Endothelial cell of umbilical vein (primary cell): ENCODE measurements around the gene KIAA1217. TPM values are rescaled to one million over a fixed set of nuclear protein-coding genes. Genes with fewer than 3 reads are reported as not detected.

Experiments
- BruUV-seq: library from RNA; stranded (reverse); fragments of 400-500 nt; replicated peaks from 2 replicates; lab custom pipeline; 2021; lab: Mats Ljungman, UMichigan
- CTCF ChIA-PET: fragments of 300-600, 350-600 bp; sonication (Branson Sonifier 250); formaldehyde crosslinking; loops from one replicate; lab custom pipeline; 2021; ENCODE audit warnings: antibody characterized with exemption, inconsistent platforms; lab: Charles Lee
- POLR2A ChIA-PET: fragments of 300-600, 350-600 bp; sonication (Branson Sonifier 250); formaldehyde crosslinking; loops from one replicate; lab custom pipeline; 2021; ENCODE audit warnings: antibody characterized with exemption, inconsistent platforms; lab: Charles Lee
- DNase-seq: peaks from one replicate; pipeline ENCODE4 v3.0.0-alpha.2; 2011; ENCODE audit warnings: low read depth, low spot score
- FAIRE-seq: peaks from 2 replicates; lab custom pipeline; 2011; peaks lifted over from hg19 to GRCh38; lab: Jason Lieb, UNC
- H2AFZ ChIP-seq: 2 replicates; pipeline ENCODE4 v1.6.0; 2012; ENCODE audit warnings: low read depth, low read length, control low read depth, inconsistent platforms
- H3K27ac ChIP-seq: 2 replicates; pipeline ENCODE4 v1.5.1; 2011; ENCODE audit warnings: low read depth, mild to moderate bottlenecking, control low read depth, low read length, moderate library complexity; ENCODE audit not compliant: insufficient read depth
- H3K27me3 ChIP-seq, 2 experiments: 2 replicates each; pipeline versions ENCODE4 v1.6.0 to v1.6.1; 2011; ENCODE audit warnings: low read length in 2 of 2, mixed read lengths in 1 of 2; ENCODE audit not compliant: control insufficient read depth in 2 of 2, insufficient read depth in 2 of 2
- H3K36me3 ChIP-seq, 2 experiments: 2 replicates in 1 of 2; 3 replicates in 1 of 2; pipeline ENCODE4 v1.5.1; 2011; ENCODE audit warnings: low read length in 2 of 2, mild to moderate bottlenecking in 1 of 2, moderate library complexity in 1 of 2; ENCODE audit not compliant: control insufficient read depth in 2 of 2, insufficient read depth in 2 of 2; ENCODE audit errors: extremely low read depth in 1 of 2
- H3K4me1 ChIP-seq: 3 replicates; pipeline ENCODE4 v1.5.1; 2011; ENCODE audit warnings: mild to moderate bottlenecking, low read length; ENCODE audit not compliant: control insufficient read depth, insufficient read depth; ENCODE audit errors: extremely low read depth
- H3K4me2 ChIP-seq: 2 replicates; pipeline ENCODE4 v1.6.1; 2011; ENCODE audit warnings: low read length, control low read depth, mixed read lengths; ENCODE audit not compliant: insufficient read depth
- H3K4me3 ChIP-seq, 3 experiments: fragments of 200-600 bp in 1 of 3; sonication (generic), shearing (Covaris generic) in 1 of 3; replicated peaks in 1 of 3; 2 replicates each; pipeline ENCODE4 v1.5.1; 2011 to 2016; ENCODE audit warnings: control low read depth in 3 of 3, low read length in 3 of 3, mild to moderate bottlenecking in 2 of 3, inconsistent platforms in 1 of 3, low read depth in 1 of 3, moderate library complexity in 1 of 3; ENCODE audit not compliant: insufficient read depth in 1 of 3
- H3K79me2 ChIP-seq: 2 replicates; pipeline ENCODE4 v1.6.0; 2012; ENCODE audit warnings: low read length, inconsistent platforms; ENCODE audit not compliant: control insufficient read depth, insufficient read depth
- H3K9ac ChIP-seq: replicated peaks from 2 replicates; pipeline ENCODE3; 2011; ENCODE audit warnings: low read length, control low read depth; ENCODE audit not compliant: insufficient read depth; ENCODE audit errors: extremely low read depth
- H3K9me1 ChIP-seq: replicated peaks from 3 replicates; pipeline ENCODE4 v1.6.0; 2011; ENCODE audit warnings: mild to moderate bottlenecking, low read length; ENCODE audit not compliant: control insufficient read depth, insufficient read depth; ENCODE audit errors: extremely low read depth
- H3K9me3 ChIP-seq: replicated peaks from 2 replicates; pipeline ENCODE4 v1.5.1; 2012; ENCODE audit warnings: low read length, inconsistent platforms; ENCODE audit not compliant: control insufficient read depth, insufficient read depth
- H4K20me1 ChIP-seq: replicated peaks from 2 replicates; pipeline ENCODE3; 2011; ENCODE audit warnings: mild to moderate bottlenecking, low read length; ENCODE audit not compliant: control insufficient read depth, insufficient read depth; ENCODE audit errors: extremely low read depth
- EZH2 ChIP-seq: IDR thresholded peaks from 2 replicates; pipeline ENCODE4 v1.6.1; 2012; ENCODE audit warnings: borderline replicate concordance, low read depth, mild to moderate bottlenecking, moderate library complexity, low read length, inconsistent platforms; ENCODE audit not compliant: severe bottlenecking
- FOS ChIP-seq: IDR thresholded peaks from 2 replicates; pipeline ENCODE4 v1.6.1; 2011; ENCODE audit warnings: mild to moderate bottlenecking, low read length, moderate library complexity, borderline replicate concordance; ENCODE audit not compliant: insufficient read depth
- GATA2 ChIP-seq: IDR thresholded peaks from 2 replicates; pipeline ENCODE4 v1.7.0; 2011; ENCODE audit warnings: low read depth, mild to moderate bottlenecking, moderate library complexity, mixed read lengths, low read length; ENCODE audit not compliant: insufficient read length, insufficient read depth
- JUN ChIP-seq: IDR thresholded peaks from 2 replicates; pipeline ENCODE4 v1.6.1; 2011; ENCODE audit warnings: borderline replicate concordance, low read depth; ENCODE audit not compliant: insufficient read length, insufficient read depth
- MAX ChIP-seq: IDR thresholded peaks from 2 replicates; pipeline ENCODE4 v1.6.1; 2011; ENCODE audit not compliant: insufficient read depth, insufficient read length
- MYC ChIP-seq: IDR thresholded peaks from one replicate; pipeline ENCODE4 v1.6.1; 2011; ENCODE audit warnings: mild to moderate bottlenecking, low read depth, low read length
- POLR2A ChIP-seq: IDR thresholded peaks from 2 replicates; pipeline ENCODE4 v1.6.1; 2012; ENCODE audit warnings: low read depth, mild to moderate bottlenecking, control low read depth, low read length
- POLR2AphosphoS5 ChIP-seq: IDR thresholded peaks from 2 replicates; pipeline ENCODE4 v1.6.1; 2012; ENCODE audit warnings: low read depth, mild to moderate bottlenecking, control low read depth, low read length, moderate library complexity; ENCODE audit not compliant: insufficient read depth
- dilution Hi-C: fragments of 300-500 bp; cut with MboI; formaldehyde crosslinking; loops from one replicate; pipeline ENCODE4 v1.15.0; 2019; ENCODE audit warnings: low sequenced_read_pairs; ENCODE audit not compliant: extremely low pct_ligation_motif_present
- intact Hi-C: fragments of 100-400 bp; cut with micrococcal nuclease; formaldehyde crosslinking; loops from one replicate; pipeline ENCODE4 v1.10.0; 2022
- polyA plus RNA-seq, 4 experiments: library from polyadenylated mRNA; depleted of rRNA in 3 of 4; stranded (reverse) in 3 of 4; unstranded in 1 of 4; fragments of >200 nt; gene quantifications; 2 replicates each; pipeline versions ENCODE4 v1.2.1 to v1.2.3, GENCODE V29; 2011 to 2012; ENCODE audit warnings: missing spikeins in 1 of 4
- total RNA-seq: library from RNA; stranded (reverse); gene quantifications from 2 replicates; pipeline ENCODE4 v1.2.3, GENCODE V29; 2021
- TF ChIP-seq, protein P1 (sequence below), 2 donors: IDR thresholded peaks; 1 replicate in 1 of 2; 2 replicates in 1 of 2; pipeline ENCODE4 v1.5.1; 2011; ENCODE audit warnings: low read length in 2 of 2, mild to moderate bottlenecking in 2 of 2, moderate library complexity in 2 of 2, control low read depth in 1 of 2, inconsistent platforms in 1 of 2, low read depth in 1 of 2; ENCODE audit not compliant: insufficient read depth in 1 of 2; ENCODE audit errors: extremely low read depth in 1 of 2

KIAA1217 gene
- total and polyA plus RNA-seq, 2 donors (not counting 3 experiments of a cell fraction or from before 2014, with no cell fraction given), result 0.83 to 10.3 TPM

- FAIRE-seq, result no peak
- dilution Hi-C loops (no loop called here), intact Hi-C loops (no loop called here)
- TF ChIP-seq JUN (no peak), POLR2A (no peak), EZH2 (no peak), POLR2AphosphoS5 (no peak), GATA2 (no peak)
- TF ChIP-seq, protein P1, sequence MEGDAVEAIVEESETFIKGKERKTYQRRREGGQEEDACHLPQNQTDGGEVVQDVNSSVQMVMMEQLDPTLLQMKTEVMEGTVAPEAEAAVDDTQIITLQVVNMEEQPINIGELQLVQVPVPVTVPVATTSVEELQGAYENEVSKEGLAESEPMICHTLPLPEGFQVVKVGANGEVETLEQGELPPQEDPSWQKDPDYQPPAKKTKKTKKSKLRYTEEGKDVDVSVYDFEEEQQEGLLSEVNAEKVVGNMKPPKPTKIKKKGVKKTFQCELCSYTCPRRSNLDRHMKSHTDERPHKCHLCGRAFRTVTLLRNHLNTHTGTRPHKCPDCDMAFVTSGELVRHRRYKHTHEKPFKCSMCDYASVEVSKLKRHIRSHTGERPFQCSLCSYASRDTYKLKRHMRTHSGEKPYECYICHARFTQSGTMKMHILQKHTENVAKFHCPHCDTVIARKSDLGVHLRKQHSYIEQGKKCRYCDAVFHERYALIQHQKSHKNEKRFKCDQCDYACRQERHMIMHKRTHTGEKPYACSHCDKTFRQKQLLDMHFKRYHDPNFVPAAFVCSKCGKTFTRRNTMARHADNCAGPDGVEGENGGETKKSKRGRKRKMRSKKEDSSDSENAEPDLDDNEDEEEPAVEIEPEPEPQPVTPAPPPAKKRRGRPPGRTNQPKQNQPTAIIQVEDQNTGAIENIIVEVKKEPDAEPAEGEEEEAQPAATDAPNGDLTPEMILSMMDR (IDR thresholded peaks at IDR 0.05; ENCODE audit: extremely low read depth in 1 of 2, insufficient read depth in 1 of 2, low read depth in 1 of 2, low read length in 2 of 2), result no peak
- CTCF ChIA-PET, result no interaction called here
- Histone ChIP-seq H3K4me3 (no peak overlapping the region), H3K9me3 (no peaks in the 10 kb centered on the region), H3K4me2 (no peak overlapping the region), H3K79me2 (no peaks in the 10 kb centered on the region), H3K9me1 (no peaks in the 10 kb centered on the region), H3K9ac (no peak overlapping the region), H2AFZ (no peak overlapping the region), H3K4me1 (peaks cover 5% of the 10 kb centered on the region), H3K27ac (no peak overlapping the region), H4K20me1 (no peaks in the 10 kb centered on the region), H3K36me3 (no peaks in the 10 kb centered on the region), H3K27me3 (no peaks in the 10 kb centered on the region)
- POLR2A ChIA-PET, result no interaction called here
- no TSS peak for BruUV-seq
- no peak for DNase-seq
Measured at GRCh38 chr10:24453973-24454372, 245.0 kb downstream of the KIAA1217 start.

GRCh38 chr10:24455447-24455846 lies 246.5 kb downstream of the KIAA1217 start:
- Histone ChIP-seq H3K9me3 (no peaks in the 10 kb centered on the region), H3K27ac (no peak overlapping the region), H4K20me1 (no peaks in the 10 kb centered on the region), H3K27me3 (no peaks in the 10 kb centered on the region), H3K9me1 (no peaks in the 10 kb centered on the region), H3K4me1 (no peaks in the 10 kb centered on the region), H2AFZ (no peak overlapping the region), H3K36me3 (no peaks in the 10 kb centered on the region), H3K79me2 (no peaks in the 10 kb centered on the region), H3K4me2 (no peak overlapping the region), H3K4me3 (no peak overlapping the region), H3K9ac (no peak overlapping the region)
- no TSS peak for BruUV-seq
- TF ChIP-seq EZH2, result no peak
- no peak for TF ChIP-seq MAX
- TF ChIP-seq, protein P1 (IDR thresholded peaks at IDR 0.05; ENCODE audit: extremely low read depth in 1 of 2, insufficient read depth in 1 of 2, low read depth in 1 of 2, low read length in 2 of 2), result no peak
- TF ChIP-seq POLR2AphosphoS5, result no peak
- no peak for TF ChIP-seq MYC
- no peak for TF ChIP-seq JUN
- no peak for TF ChIP-seq GATA2
- no peak for TF ChIP-seq FOS
- TF ChIP-seq POLR2A, result no peak
- no peak for DNase-seq
- intact Hi-C loops (no loop called here), dilution Hi-C loops (no loop called here)
- ChIA-PET POLR2A (no interaction called here), CTCF (no interaction called here)
- no peak for FAIRE-seq
